KG1 (cell line): Measurements from ENCODE around the gene TBC1D2.
"Not testable (repeated sequence)": the region's sequence is repeated elsewhere in the genome, so short reads cannot be mapped to it uniquely, and the experiment has no call there.

Experiments used
- DNase-seq: peaks from one replicate; lab custom pipeline; 2025; lab: John Stamatoyannopoulos, UW

TBC1D2 gene

DNA sequence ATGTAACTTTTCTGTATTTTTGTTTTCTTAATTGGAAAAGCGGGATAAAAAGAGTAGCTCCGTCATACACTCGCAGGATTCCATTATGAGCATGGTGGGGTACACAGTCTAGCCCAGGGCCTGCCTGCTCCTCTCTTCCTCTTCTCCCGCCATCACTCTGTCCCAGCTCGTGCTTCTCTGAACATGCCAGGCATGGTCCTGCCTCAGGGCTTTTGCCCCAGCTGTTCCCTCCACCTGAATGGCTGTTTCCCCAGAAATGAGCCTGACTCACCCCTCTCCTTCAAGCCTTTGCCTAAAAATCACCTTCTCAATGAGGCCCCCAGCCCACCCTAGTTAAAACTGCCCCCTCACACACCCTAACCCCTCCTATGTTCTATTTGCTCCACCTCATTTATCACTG, 67.5 kb downstream of the TBC1D2 start:
- no peak for DNase-seq

GRCh38 chr9:98186236-98186635, 69.2 kb downstream of the TBC1D2 start:
- no peak for DNase-seq

GRCh38 chr9:98185611-98186171, 69.8 kb downstream of the TBC1D2 start:
- no peak for DNase-seq

- no peak for DNase-seq
Measured at GRCh38 chr9:98185021-98185567, 70.4 kb downstream of the TBC1D2 start.

GRCh38 chr9:98184326-98184725, 71.1 kb downstream of the TBC1D2 start:
- DNase-seq: no peak

GRCh38 chr9:98182889-98183599, 72.4 kb downstream of the TBC1D2 start:
- DNase-seq: no peak

DNA sequence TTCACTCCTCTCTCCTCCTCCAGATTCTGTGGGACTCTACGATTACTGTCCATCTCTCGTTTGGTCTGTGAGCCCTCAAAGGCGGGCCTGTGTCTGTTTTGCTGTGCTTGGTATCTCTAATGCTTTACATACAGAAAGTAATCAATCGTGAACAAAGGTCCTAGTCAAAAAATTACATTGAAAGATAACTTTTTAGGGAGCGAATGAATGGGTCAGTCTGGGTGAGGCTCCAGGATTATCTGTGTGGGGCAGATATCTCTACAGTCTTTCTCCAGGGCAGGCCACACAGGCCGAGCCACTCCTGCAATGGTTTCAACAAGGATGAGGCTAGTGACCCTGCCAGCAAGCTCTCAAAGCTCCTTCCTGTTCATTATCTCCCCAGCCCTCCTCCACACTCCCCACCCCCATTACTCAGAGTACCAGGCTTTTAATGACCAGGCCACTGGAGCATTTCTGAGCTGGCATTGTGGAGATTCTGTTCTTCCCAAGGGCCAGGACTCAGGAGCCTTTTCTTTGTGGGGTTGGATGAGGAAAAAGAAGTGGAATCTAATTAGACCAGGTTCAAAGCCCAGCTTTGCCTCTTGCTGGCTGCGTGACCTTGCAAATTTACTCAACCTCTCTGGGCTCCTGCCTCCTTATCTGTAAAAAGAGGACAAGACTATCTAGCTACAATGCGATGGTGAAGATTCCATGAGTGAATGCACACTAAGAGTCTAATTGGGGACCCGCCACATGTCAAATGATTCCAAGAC, 73.2 kb downstream of the TBC1D2 start:
- no peak for DNase-seq

DNA sequence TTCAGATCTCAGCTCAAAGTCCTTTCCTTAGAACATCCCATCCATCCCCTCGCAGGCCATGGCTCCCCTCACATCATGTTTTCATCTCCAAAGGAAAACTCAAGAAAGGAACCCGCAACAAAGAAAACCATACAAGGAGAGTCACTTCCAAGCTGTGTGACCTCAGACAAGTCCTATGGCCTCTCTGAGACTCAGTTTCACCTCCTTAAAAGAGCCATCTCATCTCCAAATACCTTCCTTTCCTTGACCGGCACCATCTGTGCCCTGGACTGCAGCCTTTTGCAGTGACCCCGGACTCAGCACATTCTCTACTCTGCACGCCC, 73.7 kb downstream of the TBC1D2 start:
- DNase-seq: no peak

- no peak for DNase-seq
Measured at GRCh38 chr9:98180996-98181395, 74.5 kb downstream of the TBC1D2 start.

DNA sequence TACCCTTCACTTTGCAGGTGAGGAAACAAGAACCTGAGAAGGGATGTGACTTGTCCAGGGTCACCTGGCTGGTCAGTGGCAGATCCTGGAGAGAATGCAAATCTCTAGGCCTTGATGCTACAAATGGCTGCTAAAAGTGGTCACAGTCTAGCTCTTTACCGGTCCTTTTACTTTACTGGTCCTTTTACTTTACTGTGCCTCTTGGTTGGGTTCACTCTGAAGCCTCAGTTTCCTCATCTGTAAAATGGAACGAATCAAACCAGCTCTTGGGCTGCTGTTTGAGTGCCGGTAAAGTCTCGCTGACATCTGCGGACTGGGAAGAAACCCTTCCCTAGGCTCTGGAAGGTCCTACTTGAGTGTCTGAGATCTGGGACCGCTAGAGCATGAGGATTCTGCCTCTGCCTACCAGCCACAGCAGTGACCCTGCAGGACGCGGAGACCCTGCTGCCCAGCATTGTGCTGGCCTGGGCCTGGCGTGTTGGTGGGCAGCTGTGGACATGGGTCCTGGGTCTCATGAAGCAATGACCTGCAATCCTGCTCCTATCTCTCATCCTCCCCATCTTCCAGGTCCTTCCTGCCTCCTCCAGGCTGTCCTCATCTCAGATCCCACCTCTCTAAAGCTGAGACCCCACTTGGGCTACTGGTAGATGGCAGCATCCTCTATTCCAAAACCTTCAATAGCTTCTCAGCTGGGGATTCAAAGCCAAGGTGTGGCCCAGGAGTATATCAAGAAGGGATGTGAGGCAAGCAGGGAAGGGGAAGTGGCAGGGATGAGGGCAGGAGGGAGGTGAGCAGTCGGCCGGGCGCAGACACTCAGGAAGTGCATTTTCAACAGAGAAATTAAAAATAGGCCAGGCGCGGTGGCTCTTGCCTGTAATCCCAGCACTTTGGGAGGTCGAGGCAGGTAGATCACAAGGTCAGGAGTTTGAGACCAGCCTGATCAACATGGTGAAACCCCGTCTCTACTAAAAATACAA, 76.3 kb downstream of the TBC1D2 start:
- no peak for DNase-seq

- DNase-seq: no peak
Measured at GRCh38 chr9:98176391-98177259, 78.8 kb downstream of the TBC1D2 start.

DNA sequence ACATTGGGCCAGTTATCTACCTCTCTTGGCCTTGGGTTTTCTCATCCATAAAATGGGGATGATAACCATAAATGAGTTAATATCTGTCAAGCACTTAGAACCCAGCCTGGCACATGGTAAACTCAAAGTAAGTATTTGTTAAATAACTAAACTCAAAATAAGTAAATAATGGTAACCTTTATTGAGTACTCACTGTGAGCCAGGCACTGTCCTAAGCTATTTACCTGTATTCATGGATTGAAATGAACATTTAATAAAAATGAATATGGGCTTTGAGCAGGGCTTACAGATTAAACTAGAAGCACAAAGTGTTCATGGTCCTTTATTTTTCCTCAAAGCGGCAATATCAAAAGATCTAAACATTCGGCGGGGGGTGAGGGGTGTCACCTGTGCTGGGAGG, 79.7 kb downstream of the TBC1D2 start:
- DNase-seq: no peak

DNA sequence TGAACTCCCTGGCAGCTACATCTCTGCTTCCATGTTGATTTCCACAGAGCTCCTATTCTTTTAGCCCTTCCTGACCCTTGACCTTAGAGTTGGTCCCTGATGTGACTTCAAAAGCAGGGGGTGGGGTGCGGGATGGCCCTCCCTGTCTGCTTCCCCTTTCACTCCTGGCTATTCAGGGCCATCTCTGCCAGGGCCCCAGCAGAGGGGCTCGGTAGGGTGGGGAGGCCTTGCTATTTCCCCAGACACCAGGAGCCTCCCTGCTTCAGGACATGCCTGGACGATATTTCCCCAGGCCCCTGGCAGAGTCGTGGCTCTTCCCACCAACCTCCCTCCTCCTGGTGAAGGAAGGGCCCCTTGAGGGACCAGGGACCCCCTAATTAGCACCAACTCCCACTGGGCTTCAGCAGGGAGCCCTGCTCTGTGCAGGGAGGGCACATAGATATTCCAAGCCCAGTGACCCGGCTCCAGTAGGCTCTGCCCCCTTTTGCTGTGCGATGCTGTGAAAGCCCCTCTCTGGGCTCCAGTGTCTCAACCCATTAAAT, 80.3 kb downstream of the TBC1D2 start:
- DNase-seq: no peak

DNA sequence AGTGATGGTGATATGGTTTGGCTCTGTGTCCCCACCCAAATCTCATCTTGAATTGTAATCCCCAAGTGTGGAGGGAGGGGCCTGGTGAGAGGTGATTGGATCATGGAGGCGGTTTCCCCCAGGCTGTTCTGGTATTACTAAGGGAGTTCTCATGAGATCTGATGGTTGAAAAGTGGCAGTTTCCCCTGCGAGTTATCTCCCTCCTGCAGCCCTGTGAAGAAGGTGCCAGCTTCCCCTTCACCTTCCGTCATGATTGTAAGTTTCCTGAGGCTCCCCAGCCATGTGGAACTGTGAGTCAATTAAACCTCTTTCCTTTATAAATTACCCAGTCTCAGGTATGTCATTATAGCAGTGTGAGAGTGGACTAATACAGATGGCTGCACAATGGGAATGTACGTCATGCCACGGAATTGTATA, 80.9 kb downstream of the TBC1D2 start:
- DNase-seq: not testable (repeated sequence)

DNA sequence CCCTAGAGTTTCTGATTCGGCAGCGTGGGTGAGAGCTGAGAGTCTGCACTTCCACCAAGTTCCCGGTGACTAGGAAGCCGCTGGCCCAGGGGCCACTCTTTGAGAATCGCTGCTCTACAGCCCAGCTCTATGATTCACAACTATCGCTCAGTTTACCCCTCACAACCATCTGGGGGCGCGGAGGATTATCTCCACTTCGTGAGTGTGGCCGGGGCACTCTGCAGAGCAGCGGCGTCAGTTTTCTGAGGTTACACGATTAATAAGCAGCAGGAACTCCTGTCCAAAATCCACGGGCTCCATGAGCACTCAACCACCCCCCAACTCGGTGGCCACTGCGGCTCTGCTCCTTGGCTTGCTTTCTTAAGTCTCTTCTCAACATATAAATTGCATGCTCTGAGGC, 82.3 kb downstream of the TBC1D2 start:
- no peak for DNase-seq

- no peak for DNase-seq
Measured at GRCh38 chr9:98172604-98173003, 82.8 kb downstream of the TBC1D2 start.

- no peak for DNase-seq
Measured at GRCh38 chr9:98171176-98171925, 84.1 kb downstream of the TBC1D2 start.

- DNase-seq: no peak
Measured at GRCh38 chr9:98168941-98169488, 86.4 kb downstream of the TBC1D2 start.

- no peak for DNase-seq
Measured at GRCh38 chr9:98168153-98168780, 87.2 kb downstream of the TBC1D2 start.
